ENCODE data around the gene CHID1.

CHID1 gene

GRCh38 chr11:849951-850774 lies 60.4 kb downstream of the CHID1 start:
- no peak for DNase-seq (ENCODE audit: low read depth in 2 of 2)

- no peak for DNase-seq (ENCODE audit: low read depth in 2 of 2)
These were observed 61.3 kb downstream of the CHID1 start for GRCh38 chr11:849104-849824.

DNA sequence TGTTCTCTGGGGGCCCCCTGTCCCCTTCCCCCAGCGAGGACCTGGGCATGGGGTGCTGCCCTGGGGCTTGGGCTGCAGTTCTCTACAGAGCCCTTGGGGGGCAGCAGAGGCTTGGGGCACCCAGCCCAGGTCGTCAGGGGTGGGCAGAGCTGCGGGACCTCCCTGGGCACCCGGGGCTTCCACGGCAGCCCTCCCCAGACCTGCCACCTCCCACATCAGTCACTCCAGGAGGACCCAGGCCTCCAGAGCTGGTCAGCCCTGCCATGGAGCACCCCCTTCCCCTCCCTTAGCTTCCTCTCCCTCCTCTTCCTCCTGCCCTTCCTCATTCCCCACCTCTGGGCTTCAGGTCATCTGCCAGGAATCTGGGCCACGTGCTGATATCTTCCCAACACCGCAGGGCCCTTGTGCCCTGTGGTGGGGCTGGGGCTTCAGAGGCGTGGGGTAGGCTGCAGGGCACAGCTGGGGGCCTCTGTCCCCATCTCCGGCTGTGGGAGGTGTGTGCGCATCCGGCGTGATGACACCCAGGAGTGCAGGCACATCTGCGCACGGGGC lies 62.2 kb downstream of the CHID1 start:
- peak; percentile 27 to 58 for DNase-seq (ENCODE audit: low read depth in 2 of 2)

DNA sequence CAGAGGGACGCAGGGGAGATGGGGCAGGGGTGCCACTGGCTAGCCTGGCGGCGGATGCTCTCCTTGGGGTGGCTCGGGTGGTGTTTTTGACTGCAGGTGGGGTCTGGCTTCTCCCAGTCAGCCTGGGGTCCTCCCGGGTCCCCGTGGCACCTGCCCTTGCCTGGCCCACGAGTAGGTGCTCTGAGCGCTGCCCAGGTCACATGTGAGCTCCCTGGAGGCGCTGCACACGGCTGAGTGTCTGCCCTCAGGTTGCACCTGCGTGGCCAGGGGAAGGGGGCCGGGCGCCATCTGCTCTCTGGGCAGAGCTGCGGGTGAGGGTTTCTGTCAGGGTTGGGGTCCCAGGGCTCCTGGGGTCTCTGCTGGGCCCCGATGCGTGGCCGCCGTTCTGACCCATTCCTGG lies 62.7 kb downstream of the CHID1 start:
- DNase-seq (ENCODE audit: low read depth in 2 of 2): no peak

DNA sequence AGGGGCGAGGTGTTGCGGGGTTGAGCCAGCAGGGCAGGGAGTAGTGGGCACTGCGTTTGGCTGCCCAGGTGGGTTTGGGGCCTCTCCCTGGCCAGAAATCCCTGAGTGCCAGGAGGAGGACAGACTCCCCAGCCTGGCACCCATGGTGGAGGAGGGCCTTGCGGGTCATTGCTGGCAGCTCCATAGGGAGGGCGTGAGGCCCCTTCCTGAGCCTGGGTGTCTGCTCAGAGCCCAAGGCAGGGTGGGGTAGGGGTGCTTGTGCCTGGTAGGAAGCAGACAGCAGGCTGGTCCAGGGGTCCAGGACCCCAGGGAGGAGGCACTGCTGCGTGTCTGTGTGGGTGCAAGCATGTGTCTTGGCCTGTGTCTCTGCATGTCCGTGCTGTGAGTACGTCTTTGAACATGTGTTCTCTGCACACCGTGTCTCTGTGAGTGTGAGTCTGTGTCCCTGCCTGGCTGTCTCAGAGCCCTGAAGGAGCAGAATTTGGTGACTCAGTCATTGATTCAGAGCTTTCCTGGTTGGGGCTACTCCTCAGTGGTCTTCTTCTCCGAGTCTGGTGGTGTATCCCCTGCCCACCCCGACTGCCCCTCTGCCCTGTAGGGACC lies 64.0 kb downstream of the CHID1 start:
- DNase-seq (ENCODE audit: low read depth in 2 of 2): no peak

GRCh38 chr11:845872-846495 lies 64.6 kb downstream of the CHID1 start:
- DNase-seq (ENCODE audit: low read depth in 2 of 2): no peak

DNA sequence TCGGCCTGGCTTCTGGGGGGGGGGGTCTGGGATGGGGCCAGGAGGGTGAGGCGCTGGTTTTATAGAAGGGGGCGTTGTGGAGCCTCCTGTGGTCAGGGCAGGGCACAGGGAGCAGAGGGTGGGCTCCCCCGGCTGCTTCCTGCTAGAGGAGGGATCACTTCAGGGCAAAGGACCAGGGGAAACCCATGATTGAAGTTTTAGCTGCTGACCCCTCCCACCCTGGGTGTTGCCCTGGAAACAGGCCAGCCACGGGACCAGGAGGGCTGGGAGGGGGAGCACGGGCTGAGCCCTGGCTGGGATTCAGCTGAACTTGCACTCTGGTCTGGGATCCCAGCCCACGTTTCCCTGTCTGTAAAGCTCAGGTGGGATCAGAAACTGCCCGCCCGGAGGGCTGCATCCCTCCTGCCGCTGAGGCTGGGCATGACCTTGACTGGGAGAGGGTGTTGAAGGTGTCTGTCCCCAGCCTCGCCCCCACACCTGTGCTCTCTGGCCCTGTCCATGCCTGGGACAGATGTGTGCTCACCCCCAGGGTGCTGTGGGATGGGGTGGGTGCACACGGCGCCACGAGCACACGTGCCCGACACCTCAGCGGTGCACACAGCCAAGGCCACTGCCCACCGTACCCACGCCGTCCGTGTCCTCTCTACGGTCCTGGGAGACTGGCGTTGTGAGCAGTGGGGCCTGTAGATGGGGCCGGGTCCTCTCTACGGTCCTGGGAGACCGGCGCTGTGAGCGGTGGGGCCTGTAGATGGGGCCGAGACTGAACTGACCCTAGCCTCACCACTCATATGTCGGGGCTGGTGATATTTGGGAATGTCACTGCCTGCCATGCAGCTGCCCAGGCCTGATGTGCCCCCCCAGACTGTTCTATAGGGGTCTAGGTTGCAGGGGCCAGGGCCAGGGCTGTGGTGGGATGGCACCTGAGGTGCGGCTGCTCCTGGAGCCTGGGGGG lies 65.6 kb downstream of the CHID1 start:
- no peak for DNase-seq (ENCODE audit: low read depth in 2 of 2)

DNA sequence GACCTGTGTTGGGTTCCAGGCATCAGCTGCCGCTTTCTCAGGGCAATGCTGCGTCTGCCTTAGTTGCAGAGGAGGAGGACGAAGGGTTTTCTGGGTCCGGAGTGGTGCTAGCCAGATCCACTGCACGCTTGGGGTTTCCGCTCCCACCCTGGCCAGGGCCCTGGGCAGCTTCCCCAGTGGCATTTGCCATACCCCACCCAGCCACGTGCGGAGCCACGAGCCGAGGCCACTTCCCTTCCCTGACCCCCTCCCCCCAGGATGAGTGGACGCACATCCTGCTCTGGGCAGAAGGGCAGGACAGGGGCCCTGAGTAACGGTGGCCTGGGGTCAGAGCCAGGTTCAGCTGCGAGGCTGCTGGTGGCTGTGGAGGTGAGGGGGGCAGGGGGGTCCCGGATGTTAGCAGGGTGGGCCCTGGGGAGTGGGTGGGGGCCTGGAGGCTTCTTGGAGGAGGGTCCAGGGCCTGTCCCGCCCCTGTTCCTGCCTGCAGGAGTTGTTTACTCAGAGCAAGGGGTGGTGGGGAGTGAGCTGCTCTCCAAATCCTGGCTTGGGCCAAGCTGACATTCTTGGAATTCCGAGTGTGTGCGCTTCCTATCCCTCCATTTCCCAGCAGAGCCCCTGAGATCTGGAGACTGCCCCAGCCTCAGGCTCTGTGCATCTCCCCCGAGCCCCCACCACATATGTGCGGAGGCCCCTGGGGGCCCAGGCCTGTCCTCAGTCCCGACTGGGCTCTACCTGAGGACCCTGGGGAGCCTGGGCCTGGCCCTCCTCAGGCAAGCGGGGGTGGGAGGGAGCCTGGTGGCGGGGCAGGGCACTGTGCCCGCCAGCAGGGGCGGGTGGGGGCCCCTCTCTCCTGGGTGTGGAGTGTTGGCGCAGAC lies 66.6 kb downstream of the CHID1 start:
- no peak for DNase-seq (ENCODE audit: low read depth in 2 of 2)

DNA sequence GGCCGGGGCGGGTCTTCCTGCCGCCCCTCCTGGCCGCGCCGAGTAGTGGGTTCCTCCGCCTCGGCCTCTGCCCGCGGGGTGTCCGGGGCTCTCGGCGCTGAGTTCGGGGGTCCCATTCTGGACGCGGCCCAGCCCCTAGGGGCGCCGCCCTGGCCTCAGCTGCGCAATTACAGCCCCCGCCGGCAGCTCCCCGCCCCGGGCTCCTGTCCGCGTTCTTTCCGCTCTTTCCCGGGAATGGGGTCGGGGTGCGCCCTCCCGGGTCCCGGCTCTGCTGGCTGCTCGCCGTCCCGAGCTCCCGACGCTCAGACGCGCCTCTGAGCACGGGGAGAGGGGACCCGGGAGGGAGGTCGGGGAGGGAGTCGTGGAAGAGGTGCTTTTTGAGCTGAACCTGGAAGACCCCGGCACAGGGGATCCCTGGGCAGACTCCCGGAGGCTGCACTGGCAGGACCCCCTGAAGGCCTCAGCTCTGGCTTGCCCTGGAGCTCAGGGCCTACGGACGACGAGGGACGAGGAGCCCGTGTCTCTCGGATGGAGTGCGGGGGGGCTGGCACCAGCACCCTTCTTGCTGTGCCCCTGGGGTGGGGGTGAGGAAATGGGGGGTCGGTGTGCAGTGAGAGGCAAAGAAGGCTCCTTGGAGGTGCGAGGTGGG lies 67.4 kb downstream of the CHID1 start:
- no peak for DNase-seq (ENCODE audit: low read depth in 2 of 2)

GRCh38 chr11:842370-843002 lies 68.1 kb downstream of the CHID1 start, which contains the start of the genes POLR2L and TSPAN4:
Gene POLR2L, minus strand, starts transcription at chr11:842529. Its CDS starts 21 bp downstream, at chr11:842508.
Gene TSPAN4, plus strand, starts transcription at chr11:842852. Its CDS starts 7,453 bp downstream, at chr11:850305.
- peak; percentile 72 to 87 for DNase-seq (ENCODE audit: low read depth in 2 of 2)

GRCh38 chr11:841981-842369 lies 68.6 kb downstream of the CHID1 start:
- DNase-seq (ENCODE audit: low read depth in 2 of 2): no peak

- no peak for DNase-seq (ENCODE audit: low read depth in 2 of 2)
These were observed 70.6 kb downstream of the CHID1 start for GRCh38 chr11:839875-840617.

DNA sequence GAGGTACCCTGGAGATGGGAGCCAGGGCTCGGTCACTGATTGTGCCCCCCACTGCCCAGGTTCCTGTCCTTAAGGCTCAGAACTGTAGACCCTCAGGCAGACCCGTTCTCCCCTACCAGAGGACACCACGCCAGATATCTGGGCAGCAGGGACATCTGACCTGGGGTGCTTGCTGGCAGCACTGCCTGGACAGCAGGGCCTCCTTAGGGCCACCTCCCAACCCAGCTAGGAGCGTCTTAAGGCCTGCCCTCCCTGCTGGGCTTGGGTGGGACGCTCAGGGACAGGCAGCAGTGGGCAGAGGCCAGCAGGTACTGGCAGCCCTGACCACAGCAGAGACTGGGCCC lies 71.4 kb downstream of the CHID1 start:
- DNase-seq (ENCODE audit: low read depth in 2 of 2): no peak

DNA sequence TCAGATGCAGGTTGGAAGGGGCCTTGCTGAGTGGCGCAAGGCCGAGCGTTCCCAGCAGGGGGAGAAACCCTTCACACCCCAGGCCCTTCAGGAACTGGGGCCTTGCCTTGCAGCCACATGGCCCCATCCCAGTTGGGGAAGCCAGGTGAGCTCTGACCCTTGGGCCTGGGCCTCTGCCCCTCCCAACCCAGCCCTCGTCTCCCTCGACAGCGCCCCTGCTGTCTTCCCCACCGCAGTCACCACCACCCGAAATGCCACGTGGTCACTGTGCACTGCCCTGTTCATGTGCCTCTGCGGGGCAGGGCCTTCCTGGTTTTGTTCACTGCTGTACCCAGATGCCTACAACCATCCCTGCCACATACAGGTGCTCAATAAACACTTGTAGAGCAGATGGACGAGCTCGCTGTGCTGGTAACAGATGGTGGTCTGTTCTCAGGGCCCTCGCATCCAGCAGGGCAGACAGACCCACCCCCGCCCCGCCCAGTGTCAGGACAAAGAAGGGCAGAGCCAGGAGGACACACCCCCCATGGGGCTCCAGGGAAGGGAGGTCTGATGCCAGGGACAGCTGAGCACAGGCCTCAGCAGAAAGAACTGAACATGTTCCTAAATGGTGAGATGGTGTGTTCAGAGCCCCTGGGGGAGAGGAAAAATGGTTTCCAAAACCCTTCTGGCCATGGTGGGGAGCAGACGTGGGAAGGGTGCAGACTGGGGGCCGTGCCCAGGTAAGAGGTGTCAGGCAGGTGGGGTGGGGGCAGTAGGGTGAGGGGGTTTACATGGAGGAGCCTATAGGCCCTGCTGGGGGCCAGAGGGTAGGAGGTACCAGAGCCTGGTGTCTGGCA lies 72.0 kb downstream of the CHID1 start:
- DNase-seq (ENCODE audit: low read depth in 2 of 2): no peak

- no peak for DNase-seq (ENCODE audit: low read depth in 2 of 2)
These were observed 72.7 kb downstream of the CHID1 start for GRCh38 chr11:837990-838307.

DNA sequence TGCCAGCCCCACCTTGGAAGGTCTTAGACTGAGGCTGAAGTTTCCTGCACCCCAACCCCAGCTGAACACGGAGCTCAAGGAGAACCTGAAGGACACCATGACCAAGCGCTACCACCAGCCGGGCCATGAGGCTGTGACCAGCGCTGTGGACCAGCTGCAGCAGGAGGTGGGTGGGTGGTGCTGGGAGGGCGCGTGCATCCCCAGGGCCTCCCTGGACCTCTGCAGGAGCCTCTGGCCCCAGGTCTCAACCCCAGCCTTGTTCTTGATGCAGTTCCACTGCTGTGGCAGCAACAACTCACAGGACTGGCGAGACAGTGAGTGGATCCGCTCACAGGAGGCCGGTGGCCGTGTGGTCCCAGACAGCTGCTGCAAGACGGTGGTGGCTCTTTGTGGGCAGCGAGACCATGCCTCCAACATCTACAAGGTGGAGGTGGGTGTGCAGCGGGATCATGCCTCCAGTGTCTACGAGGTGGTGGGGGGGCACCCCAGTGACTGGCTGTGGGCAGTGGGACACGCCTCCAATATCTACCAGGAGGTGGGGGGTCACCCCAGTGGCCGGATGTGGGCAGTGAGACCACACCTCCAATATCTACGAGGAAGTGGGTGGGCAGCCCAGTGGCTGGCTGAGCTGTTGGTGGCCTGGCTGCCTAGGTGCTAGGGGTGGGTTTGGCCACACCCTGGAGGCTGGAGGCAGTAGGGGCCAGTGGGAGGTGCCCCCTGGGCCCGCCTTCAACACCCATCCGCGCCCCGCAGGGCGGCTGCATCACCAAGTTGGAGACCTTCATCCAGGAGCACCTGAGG lies 73.2 kb downstream of the CHID1 start:
- no peak for DNase-seq (ENCODE audit: low read depth in 2 of 2)

DNA sequence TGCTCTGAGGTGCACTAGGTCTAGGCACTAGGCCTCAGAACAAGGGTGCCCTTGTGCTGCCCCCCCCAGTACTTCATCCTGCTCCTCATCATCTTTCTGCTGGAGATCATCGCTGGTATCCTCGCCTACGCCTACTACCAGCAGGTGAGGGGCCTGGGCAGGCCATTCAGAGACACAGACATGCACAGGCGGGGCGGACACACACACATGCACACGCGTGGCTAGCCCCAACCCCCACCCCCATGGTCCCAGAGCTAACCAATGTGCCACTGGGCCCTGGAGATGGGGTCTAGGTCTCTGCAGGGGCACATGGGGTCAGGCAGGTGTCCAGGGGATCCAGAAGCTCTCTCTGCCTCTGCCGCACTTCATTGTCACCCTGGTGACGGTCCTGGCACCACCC lies 73.9 kb downstream of the CHID1 start:
- no peak for DNase-seq (ENCODE audit: low read depth in 2 of 2)
